Type B pancreatic cell (in vitro differentiated cells): ENCODE measurements around the gene GNA14. TPM values are rescaled to one million over a fixed set of nuclear protein-coding genes. Genes with fewer than 3 reads are reported as not detected.

Source experiments
- DNase-seq: peaks from one replicate; pipeline ENCODE4 v3.0.0; 2021; ENCODE audit warnings: mixed read lengths; ENCODE audit not compliant: unreplicated experiment; ENCODE audit errors: extremely low spot score
- H3K27ac Mint-ChIP-seq: 2 replicates; pipeline ENCODE4 v1.8.0; 2021; ENCODE audit warnings: mild to moderate bottlenecking, mixed read lengths
- H3K27me3 Mint-ChIP-seq: 2 replicates; pipeline ENCODE4 v1.8.0; 2021; ENCODE audit warnings: mixed read lengths
- H3K36me3 Mint-ChIP-seq: 2 replicates; pipeline ENCODE4 v1.8.0; 2021; ENCODE audit warnings: mixed read lengths
- H3K4me1 Mint-ChIP-seq: one replicate; pipeline ENCODE4 v1.8.0; 2021; ENCODE audit warnings: mixed read lengths; ENCODE audit not compliant: unreplicated experiment
- H3K4me3 Mint-ChIP-seq: 2 replicates; pipeline ENCODE4 v1.8.0; 2021; ENCODE audit warnings: mild to moderate bottlenecking, mixed read lengths
- H3K9me3 Mint-ChIP-seq: 2 replicates; pipeline ENCODE4 v1.8.0; 2021; ENCODE audit warnings: mixed read lengths
- CTCF ChIP-seq: fragments of 200-600 bp; sonication (generic); conservative IDR thresholded peaks from 2 replicates; pipeline ENCODE4 v1.5.0; 2021; ENCODE audit warnings: antibody characterized with exemption, mild to moderate bottlenecking
- total RNA-seq: library from RNA; stranded (reverse); gene quantifications from 2 replicates; pipeline ENCODE4 v1.2.1, GENCODE V29; 2021; ENCODE audit warnings: low replicate concordance

The GNA14 gene
- total RNA-seq, 1 donor from 2014 or later: not detected

DNA sequence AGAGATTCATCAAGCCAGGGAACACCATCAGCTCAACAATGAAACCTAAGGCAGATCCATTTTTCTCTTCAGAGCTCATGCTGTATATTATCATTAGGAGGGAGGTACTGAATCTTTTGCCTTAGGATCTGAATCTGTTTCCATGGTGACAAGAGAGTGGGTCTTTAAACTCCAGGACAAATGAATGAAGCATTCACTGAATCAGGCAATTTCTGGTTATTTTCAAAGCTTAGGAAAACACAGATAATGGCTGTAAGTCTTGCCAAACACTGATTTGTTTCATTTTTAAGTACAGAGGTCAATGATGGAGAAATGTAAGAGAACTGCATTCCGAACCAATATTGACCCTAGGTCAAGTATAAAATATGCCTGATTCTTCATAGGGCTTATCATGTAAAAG is 84.9 kb downstream of the GNA14 start:
- no peak for DNase-seq
- H3K36me3 Mint-ChIP-seq: no peaks in the 10 kb centered on the region
- peaks cover 14% of the 10 kb centered on the region for H3K4me1 Mint-ChIP-seq
- TF ChIP-seq CTCF: no peak
- no peak overlapping the region for H3K4me3 Mint-ChIP-seq
- peak overlapping the region; percentile 2 for H3K27ac Mint-ChIP-seq
- H3K9me3 Mint-ChIP-seq: no peaks in the 10 kb centered on the region
- H3K27me3 Mint-ChIP-seq: peaks cover 10% of the 10 kb centered on the region

- Mint-ChIP-seq H3K4me1 (peaks cover 14% of the 10 kb centered on the region), H3K27me3 (peaks cover 12% of the 10 kb centered on the region), H3K4me3 (no peak overlapping the region), H3K27ac (no peak overlapping the region), H3K36me3 (no peaks in the 10 kb centered on the region), H3K9me3 (no peaks in the 10 kb centered on the region)
- DNase-seq: no peak
- TF ChIP-seq CTCF: no peak
Measured at GRCh38 chr9:77562019-77562748, 85.9 kb downstream of the GNA14 start.

- Mint-ChIP-seq H3K27me3 (peaks cover 14% of the 10 kb centered on the region), H3K36me3 (no peaks in the 10 kb centered on the region), H3K4me1 (peaks cover 19% of the 10 kb centered on the region), H3K4me3 (no peak overlapping the region), H3K9me3 (no peaks in the 10 kb centered on the region), H3K27ac (no peak overlapping the region)
- TF ChIP-seq CTCF: no peak
- no peak for DNase-seq
Measured at GRCh38 chr9:77561331-77562018, 86.6 kb downstream of the GNA14 start.

DNA sequence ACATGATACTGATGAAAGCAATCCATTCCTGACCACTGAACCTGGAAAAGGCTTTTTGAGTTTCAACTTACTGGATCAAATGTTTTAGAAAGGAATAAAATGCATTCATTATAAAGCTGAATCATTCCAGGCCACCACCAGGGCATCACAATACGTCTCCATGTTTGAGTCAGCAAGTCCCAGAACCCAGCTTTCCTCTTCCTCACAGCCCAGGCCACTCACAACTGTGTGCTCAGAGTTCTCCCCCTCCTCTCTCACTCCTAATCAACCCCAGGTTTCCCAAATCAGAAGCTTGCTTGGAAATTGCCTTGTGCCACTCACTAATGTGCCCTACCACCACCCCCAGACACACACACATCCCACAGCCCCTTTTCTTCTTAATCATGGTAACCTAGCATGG is 91.7 kb downstream of the GNA14 start:
- no peaks in the 10 kb centered on the region for H3K36me3 Mint-ChIP-seq

DNA sequence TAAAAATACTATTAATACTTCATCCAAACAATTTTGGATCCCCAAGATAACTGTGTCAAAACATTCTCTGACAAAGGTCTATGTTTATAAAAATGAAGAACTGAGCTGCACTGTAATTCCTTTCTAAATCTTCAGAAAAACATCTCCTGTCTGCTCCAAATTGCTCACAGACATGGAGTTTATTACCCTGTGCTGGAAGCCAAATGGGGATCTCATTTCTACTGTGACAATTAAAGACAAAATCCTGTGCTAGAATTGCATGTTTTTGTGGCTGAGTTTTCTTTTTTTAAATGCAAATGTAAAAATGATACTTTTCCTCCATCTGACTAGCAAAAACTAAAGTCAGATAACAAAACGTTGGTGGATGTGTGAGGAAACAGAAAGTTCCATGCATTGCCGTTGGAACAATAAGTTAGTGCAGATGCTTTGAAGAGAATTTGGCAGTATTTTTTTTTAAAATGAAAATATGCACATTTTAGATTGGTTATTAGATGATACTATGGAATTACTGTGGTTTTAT is 93.5 kb downstream of the GNA14 start:
- no peak for TF ChIP-seq CTCF
- Mint-ChIP-seq H3K4me3 (no peak overlapping the region), H3K27ac (no peak overlapping the region), H3K9me3 (no peaks in the 10 kb centered on the region), H3K27me3 (peaks cover 10% of the 10 kb centered on the region), H3K4me1 (peaks cover 15% of the 10 kb centered on the region), H3K36me3 (no peaks in the 10 kb centered on the region)
- no peak for DNase-seq

More for the DNA sequence above, 91.7 kb downstream of the GNA14 start:
- Mint-ChIP-seq H3K4me3 (no peak overlapping the region), H3K27me3 (peaks cover 14% of the 10 kb centered on the region), H3K4me1 (peaks cover 15% of the 10 kb centered on the region), H3K27ac (no peak overlapping the region), H3K9me3 (no peaks in the 10 kb centered on the region)
- no peak for DNase-seq
- no peak for TF ChIP-seq CTCF
